WERI-Rb-1 (cell line): ENCODE results near the gene PARP3.

Source experiments
- DNase-seq: peaks from one replicate; pipeline ENCODE4 v3.0.0-alpha.2; 2020
- H3K27ac ChIP-seq: fragments of 250-450 bp; sonication (Bioruptor Pico); 2 replicates; pipeline ENCODE4 v1.5.1; 2020; ENCODE audit warnings: mild to moderate bottlenecking, moderate library complexity
- H3K27me3 ChIP-seq: fragments of 250-450 bp; sonication (Bioruptor Pico); 2 replicates; pipeline ENCODE4 v1.5.1; 2021; ENCODE audit warnings: mild to moderate bottlenecking, low read depth, moderate library complexity; ENCODE audit not compliant: insufficient read depth, severe bottlenecking
- H3K36me3 ChIP-seq: fragments of 250-450 bp; sonication (Bioruptor Pico); 2 replicates; pipeline ENCODE4 v1.5.1; 2020; ENCODE audit warnings: mild to moderate bottlenecking, moderate library complexity
- H3K4me3 ChIP-seq: 2 replicates; pipeline ENCODE4 v1.5.1; 2011; ENCODE audit warnings: low read depth, mild to moderate bottlenecking, control low read depth, low read length
- H3K9me3 ChIP-seq: fragments of 250-450 bp; sonication (Bioruptor Pico); 2 replicates; pipeline ENCODE4 v1.5.1; 2021; ENCODE audit warnings: mild to moderate bottlenecking, moderate library complexity; ENCODE audit not compliant: severe bottlenecking
- CTCF ChIP-seq: IDR thresholded peaks from 2 replicates; pipeline ENCODE4 v1.5.1; 2011; ENCODE audit warnings: low read depth, mild to moderate bottlenecking, control low read depth, inconsistent platforms, low read length

PARP3 gene

GRCh38 chr3:51997172-51997571 lies 55.0 kb downstream of the PARP3 start:
- Histone ChIP-seq H3K9me3 (no peaks in the 10 kb centered on the region), H3K4me3 (no peak overlapping the region), H3K27me3 (peaks cover 2% of the 10 kb centered on the region), H3K27ac (no peak overlapping the region), H3K36me3 (peaks cover 35% of the 10 kb centered on the region)
- DNase-seq, result no peak
- TF ChIP-seq CTCF, result no peak

- Histone ChIP-seq H3K9me3 (no peaks in the 10 kb centered on the region), H3K4me3 (no peak overlapping the region), H3K36me3 (peaks cover 26% of the 10 kb centered on the region), H3K27me3 (peaks cover 2% of the 10 kb centered on the region), H3K27ac (no peak overlapping the region)
- DNase-seq, result no peak
- TF ChIP-seq CTCF, result no peak
Measured at GRCh38 chr3:51997935-51998596, 55.9 kb downstream of the PARP3 start.
